ENCODE data around the gene CABP2.

CABP2 gene

GRCh38 chr11:67470337-67471002, 52.8 kb downstream of the CABP2 start:
- DNase-seq: no peak

GRCh38 chr11:67469508-67469811, 53.8 kb downstream of the CABP2 start:
- no peak for DNase-seq
